CD4-positive, alpha-beta T cell treated with Interleukin-2 at 100 ng/mL for 4 hours (primary cell): ENCODE results near the gene FZD8.

ENCODE experiments used
- DNase-seq: peaks from one replicate; pipeline ENCODE4 v3.0.0-alpha.2; 2020; ENCODE audit warnings: low spot score

Gene FZD8

DNA sequence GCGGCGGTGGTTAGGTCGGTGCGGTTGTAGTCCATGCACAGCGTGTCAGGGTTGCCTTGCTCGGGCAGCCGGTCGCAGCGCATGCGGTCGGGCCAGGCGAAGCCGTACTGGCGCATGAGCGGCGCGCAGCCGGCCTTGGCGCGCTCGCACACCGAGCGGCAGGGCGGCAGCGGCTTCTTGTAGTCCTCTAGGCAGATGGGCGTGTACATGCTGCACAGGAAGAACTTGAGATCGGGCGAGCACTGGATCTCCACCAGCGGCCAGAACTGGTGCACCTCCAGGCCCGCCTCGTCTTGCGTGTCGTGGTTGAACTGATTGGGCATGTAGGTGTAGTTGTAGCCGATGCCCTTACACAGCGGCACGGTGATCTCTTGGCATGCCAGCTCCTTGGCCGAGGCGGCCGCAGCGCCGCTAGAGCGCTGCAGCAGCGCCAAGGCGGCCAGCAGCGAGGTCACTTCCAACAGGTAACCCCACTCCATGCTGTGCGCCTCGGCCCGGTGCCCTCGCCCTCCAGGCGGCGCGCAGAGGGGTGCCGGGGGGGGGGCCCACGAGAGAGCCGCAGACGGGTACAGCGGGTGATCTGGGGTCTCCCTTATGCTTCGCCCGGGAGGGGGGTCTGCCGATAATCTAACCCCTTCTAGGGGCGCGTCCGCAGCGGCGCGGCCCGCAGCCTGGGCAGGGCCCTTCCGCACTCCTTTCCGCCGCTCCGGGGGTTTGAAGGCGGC, 983 bp downstream of the FZD8 start:
- DNase-seq: peak; percentile 22

DNA sequence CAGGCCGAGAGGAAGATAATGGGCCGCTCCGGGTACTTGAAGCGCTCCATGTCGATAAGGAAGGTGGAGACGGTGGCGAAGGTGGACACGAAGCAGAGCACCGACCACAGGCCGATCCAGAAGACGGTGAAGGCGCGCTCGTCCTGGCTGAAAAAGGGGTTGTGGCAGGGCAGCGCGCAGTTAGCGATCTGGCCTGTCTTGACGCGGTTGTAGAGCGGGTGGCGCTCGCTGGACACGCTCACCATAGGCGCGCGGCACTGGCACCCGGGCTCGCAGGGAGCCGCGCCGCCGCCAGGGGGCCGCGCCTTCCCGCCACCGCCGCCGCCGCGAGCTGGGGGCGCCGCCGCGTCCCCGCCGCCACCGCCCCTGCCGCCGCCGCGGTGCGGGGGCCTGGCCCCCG, 1.6 kb downstream of the FZD8 start:
- DNase-seq: no peak

DNA sequence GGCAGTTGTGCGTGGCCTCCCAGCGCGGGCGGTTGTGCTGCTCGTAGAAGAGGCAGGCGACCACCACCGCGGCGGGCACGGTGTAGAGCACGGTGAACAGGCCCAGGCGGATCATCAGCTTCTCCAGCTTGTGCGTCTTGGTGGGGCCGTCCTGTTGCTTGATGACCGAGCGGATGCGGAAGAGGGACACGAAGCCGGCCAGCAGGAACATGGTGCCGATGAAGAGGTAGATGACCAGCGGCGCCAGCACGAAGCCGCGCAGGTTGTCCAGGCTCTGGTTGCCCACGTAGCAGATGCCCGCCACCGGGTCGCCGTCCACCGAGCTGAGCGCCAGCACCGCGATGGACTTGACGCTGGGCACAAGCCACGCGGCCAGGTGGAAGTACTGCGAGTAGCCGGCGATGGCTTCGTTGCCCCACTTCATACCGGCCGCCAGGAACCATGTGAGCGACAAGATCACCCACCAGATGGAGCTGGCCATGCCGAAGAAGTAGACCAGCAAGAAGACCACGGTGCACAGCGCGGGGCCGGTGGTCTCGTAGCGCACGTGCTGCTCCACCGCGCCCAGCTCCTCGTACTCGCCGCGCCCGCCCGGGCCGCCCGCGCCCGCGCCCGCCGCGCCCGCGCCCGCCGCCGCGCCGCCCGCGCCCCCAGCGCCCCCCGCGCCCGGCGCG, 2.2 kb downstream of the FZD8 start:
- DNase-seq: no peak

DNA sequence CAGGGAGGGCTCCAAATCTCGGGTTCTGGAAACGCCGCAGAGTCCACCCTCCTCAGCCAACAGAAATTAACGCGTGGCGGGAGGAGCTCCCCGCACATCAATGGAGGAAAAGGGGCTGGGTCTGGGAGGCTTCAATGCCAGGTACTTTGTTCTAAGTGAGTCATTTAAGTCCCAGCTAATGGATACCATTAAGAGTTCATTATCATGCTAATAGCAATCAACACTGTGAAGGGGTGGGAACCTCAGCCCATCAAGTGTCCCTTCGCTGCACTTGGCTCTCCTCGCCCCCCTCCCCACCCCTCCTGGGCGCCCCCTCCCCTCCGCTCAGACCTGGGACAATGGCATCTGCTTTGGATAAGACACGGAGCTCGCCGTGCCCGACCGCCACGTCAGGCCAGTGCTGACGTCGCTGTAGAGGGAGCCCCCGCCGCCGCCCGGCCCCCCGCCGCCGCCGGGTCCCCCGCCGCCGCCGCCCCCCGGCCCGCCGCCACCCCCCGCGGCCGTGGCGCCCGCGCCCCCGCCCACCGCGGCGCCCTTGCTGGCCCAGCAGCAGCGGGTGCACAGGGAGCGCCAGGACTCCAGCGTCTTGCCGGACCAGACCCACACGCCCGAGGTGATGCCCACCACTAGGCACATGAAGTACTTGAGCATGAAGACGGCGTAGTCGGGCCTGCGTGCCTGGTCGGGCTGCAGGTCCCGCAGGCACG, 2.9 kb downstream of the FZD8 start:
- no peak for DNase-seq

DNA sequence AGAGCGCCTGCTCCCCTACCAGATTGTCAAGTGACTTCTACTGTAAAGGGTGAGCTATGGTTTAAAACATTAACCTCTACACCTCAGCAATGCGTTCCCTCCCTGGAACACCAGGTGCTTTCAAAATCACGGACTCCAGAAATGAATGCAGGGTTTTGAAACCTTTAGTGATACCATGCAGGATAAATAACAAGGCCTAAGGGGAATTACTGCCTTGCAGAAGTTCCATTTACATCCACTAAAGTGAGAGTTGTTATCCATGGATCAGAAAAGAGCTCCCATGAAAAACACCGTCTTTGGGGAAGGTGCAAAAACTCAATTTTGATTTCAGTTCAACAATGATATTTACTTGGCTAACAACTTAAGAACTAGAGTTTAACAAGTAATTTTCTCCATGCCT, 4.0 kb downstream of the FZD8 start:
- no peak for DNase-seq

DNA sequence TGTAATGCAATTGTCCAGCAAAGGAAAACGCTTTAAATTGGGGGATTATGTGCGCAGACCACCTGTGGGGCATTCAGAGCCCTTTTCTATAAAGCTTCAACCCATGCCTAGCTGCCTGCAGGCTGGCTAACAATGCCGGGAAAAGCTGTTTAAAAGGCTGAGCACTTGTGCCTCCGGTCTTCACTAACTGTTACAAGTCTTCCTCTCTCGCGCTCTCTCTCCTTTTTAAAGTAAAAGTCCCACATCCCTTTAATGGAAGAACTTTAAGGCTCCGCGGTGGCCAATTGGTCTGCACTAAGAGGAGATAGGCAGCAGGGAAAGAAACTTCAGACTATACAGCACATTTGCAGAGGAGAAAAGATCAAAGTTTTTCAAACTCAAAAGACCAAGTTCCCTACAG, 4.6 kb downstream of the FZD8 start:
- DNase-seq: no peak

DNA sequence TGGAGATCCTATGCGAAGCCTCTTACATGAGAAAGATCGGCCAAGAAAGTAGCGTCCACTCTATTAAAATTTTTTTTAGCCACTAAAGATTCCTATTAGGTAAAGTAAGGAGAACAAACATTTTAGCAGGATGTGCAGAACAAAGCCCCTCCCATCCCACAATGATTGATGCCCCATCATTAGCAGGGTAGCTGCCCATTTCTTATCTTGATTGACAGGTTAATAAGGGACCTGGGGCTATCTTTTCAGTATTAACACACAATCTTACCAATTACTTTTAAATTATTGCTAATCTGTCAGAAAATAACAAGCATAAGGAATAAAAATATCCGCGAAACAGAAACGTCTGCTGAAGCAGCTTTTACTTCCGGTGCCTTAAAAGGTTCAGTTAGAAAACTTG, 5.1 kb downstream of the FZD8 start:
- no peak for DNase-seq

DNA sequence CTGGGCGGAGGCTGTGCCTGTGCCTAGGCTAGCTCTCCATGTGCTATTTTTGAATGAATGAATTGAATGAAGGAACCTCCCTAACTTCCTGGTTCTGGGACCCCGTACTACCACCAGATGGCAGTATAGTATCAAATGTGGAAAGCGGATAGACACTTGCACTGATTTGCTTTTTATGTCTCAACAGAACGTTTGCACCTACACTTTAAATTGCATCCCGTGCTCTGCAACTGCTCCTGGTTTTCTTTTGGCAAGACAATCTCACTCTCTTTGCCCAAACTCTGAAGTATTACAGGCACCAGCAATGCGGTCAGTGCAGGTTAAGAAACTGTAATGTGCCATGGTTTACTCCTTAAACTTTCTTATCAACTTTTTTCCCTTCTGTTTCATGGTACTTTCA, 6.5 kb downstream of the FZD8 start:
- peak; percentile 64 for DNase-seq

DNA sequence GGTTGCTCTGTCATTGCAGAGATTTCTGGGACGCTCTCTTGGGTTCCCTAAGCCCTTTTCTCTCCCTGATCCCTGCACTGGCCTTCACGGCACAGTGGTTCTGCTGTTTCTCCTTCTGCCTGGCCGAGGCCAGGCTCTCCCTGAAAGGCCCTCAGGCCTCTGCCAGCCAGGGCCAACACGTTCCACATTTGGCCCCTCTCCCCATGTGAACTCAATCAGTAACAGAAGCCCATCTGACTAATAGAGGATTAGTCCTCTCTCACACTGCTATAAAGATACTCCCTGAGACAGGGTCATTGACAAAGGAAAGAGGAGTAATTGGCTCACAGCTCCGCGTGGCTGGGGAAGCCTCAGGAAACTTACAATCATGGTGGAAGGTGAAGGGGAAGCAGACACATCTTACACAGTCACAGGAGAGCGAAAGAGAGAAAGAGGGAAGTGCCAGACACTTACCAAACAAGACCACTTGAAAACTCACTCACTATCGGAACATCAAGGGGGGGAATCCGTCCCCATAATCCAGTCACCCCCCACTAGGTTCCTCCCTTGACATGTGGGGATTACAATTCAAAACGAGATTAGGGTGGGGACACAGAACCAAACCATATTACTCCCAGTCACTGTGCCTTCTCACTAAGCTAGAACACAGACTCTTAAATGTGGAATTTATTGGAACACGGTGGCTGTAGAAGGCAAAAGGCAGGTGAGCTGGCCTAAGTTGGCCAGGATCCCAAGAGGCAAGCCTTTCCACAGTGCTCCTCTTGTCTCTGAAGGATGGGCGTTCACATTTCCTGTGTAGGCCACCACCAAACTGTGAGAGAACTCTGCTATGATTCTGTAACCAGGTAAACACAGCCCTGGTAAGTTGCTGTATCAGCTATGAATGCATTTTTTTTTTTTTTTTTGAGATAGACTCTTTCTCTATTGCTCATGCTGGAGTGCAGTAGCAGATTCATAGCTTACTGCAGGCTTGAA, 8.8 kb downstream of the FZD8 start:
- DNase-seq: no peak

DNA sequence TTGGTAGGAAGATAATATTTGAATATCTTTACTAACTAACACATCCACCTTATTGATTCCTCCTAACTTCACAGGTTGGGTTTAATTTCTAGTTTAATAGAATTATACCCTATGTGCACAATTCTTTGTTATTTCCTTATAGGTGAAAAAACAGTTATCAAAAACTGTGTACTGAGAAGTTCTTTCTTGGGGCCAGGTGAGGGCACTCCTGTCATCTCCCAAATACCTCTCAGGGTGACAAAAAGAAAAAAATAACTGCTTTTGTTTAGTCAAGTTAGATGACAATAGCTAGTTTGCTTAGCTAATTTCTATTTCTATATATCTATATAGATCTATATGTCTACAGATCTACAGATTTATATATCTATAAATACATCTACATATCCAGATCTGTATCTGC, 10.1 kb downstream of the FZD8 start:
- no peak for DNase-seq

DNA sequence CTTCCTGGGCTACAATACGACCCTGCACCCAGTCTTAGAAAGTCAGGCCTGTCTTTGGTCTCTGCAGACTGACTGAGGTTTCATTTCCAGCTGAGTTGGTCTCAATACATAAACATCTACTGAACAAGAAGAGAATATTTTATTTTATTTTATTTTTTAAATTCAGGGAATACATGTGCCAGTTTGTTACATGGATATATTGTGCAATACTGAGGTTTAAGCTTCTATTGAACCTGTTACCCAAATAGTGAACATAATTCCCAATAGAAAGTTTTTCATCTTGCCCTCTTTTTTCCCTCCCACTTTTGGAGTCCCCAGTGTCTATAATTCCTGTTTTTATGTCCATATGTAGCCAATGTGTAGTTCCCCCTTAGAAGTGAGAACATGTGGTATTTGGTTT, 10.7 kb downstream of the FZD8 start:
- no peak for DNase-seq

DNA sequence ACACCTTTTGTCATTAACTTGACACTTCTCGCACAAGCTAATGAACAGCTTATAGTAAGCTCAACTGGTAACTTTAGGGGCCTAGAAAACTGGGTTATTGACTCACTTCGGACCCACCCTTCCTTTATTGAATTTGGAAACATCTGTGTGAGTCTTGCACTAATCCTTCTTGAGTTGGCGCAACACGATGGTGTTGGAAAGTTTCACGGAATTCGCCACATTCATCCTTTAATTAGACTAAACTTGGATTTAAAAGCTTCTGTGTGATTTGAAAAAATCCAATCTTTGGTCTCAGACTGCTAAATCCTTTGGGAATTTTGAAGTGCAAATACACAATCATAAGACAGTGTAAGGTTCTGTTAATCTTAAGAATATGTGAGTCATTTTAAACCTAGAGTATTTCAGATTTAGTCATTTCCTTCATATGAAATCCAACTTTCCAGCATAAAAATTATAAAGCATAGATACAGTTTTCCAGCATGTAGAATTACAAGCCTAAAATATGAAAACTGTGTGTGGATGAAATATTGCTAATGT, 15.1 kb downstream of the FZD8 start:
- no peak for DNase-seq

DNA sequence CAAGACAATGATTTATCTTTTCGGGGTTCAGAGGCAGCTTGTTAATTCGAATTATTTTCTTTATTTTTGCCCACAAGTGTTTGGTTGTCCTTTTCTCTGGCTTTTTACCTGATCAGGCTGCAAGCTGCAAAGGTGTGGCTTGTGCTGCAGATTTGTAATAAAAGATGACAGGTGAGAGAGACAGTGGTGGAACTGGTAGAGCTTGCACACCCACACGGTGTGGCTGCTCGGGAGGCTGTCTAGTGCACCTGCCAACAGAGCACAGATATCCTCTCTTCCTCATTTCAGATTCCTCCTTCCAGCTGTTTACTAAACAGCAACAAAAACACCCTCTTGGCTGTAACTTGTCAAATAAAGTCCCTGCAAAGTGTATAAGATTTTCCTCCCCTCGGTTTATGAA, 27.8 kb downstream of the FZD8 start:
- no peak for DNase-seq

DNA sequence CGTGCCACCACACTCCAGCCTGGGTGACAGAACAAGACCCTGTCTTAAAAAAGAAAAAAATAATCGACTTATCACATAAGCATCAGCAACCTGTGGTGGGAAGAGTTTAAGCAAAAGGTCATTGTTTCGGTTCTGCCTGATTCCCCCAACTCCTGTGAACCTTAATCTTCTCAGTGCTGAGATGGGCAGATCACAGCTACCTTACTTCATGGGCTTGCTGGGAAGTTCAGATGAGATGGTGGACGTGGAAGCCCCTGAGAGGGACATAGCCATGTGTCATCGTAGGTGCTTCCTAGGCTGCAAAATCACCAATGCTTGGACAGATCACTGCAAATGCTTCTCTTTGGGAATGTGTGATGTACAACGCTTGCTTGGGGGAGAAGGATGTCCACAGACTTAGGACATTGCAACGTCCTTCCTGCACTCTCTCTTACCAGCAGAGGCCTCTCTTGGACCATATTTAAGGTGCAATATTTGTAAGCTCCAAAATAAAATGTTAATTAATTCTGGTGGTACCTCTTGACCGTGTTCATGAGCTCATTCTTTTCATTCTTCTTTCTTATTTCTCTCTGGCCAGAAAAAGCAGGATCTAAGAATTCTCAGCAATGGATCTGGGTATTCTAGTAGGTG, 28.4 kb downstream of the FZD8 start:
- no peak for DNase-seq

DNA sequence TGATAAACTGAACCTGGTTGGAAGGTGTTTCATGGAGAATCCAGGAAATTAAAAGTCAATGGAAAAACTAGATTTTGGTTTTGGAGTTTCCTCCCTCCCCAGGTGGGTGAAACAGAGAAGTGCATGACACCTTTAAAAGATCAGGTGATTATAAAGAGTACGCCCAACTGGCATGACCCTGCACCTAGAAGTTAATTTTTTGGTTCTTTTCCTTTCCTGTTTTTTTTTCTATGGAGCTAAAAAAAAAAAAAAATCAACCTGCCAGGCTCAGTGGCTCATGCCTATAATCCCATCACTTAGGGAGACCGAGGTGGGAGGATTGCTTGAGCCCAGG, 29.0 kb downstream of the FZD8 start:
- no peak for DNase-seq

DNA sequence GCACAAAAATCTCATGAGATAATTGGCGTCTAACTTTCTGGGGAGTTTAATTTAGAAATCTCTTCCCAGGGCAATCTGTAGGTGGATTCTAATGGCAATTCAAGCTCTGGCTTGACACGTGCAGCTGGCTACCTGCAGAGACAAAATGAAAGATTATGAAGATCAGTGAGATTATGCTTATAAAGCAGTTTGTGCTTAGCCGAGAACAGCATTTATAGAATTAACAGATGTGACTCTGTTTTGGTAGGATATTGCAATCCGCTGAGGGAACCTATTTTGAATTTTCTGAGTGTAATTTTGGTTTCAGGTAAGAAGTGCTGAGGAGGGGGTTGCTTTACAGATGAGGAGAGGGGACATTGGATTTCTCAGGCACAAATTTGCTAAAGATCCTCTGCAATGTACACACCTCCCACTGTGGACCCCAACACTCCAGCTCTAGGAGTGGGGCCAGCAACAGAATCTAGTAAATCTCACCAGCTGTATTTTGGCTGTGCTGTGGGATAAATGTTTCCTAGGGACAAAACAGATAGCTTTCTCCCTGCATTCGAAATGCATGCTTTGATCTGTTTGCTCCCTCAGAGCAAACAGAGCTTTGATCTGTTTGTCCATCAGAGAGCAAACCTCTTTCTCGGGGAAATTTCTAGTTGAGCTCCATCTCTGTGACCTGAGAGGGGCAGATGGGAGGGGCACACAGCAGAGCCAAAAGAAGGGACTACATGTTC, 29.6 kb downstream of the FZD8 start:
- DNase-seq: no peak

DNA sequence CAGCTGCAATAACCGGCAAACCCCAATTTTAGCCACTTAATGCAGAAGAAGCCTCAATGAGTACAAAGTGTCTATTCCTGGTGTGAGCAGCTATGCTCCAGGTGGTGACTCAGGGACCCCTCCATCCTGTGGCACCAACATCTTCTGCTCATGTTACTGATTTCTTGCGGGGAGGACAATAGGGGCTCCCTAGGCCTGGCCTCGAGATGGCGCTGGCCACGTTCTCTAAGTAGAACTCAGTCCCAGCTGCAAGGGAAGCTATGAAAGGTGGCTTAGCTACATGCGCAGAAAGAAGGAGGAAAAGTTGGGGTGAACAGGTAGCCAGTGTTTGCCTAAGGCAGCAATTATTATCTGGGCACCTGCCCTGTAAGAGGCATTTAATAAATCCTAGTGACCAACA, 30.3 kb downstream of the FZD8 start:
- no peak for DNase-seq

DNA sequence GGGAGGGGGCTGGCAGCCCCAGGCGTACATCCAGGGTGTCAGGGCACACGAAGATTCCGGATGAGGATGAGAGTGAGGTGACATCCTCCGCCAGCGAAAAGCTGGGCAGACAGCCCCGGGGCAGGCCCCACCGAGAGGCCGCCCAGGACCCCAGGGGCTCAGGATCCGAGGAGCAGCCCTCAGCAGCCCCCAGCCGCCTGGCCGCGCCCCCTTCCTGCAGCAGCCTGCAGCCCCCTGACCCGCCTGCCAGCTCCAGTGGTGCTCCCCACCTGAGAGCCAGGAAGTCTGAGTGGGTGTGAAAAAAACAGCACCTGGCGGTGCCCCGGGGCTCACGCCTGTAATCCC, 33.8 kb downstream of the FZD8 start:
- no peak for DNase-seq

DNA sequence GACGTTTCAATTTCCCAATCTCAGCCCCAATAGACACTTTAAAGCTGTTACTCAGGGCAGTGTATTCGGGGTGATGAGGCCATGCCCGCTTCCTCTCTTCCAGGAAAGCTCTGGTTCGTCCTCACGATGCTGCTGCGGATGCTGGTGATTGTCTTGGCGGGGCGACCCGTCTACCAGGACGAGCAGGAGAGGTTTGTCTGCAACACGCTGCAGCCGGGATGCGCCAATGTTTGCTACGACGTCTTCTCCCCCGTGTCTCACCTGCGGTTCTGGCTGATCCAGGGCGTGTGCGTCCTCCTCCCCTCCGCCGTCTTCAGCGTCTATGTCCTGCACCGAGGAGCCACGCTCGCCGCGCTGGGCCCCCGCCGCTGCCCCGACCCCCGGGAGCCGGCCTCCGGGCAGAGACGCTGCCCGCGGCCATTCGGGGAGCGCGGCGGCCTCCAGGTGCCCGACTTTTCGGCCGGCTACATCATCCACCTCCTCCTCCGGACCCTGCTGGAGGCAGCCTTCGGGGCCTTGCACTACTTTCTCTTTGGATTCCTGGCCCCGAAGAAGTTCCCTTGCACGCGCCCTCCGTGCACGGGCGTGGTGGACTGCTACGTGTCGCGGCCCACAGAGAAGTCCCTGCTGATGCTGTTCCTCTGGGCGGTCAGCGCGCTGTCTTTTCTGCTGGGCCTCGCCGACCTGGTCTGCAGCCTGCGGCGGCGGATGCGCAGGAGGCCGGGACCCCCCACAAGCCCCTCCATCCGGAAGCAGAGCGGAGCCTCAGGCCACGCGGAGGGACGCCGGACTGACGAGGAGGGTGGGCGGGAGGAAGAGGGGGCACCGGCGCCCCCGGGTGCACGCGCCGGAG, 34.4 kb downstream of the FZD8 start:
- DNase-seq: no peak

DNA sequence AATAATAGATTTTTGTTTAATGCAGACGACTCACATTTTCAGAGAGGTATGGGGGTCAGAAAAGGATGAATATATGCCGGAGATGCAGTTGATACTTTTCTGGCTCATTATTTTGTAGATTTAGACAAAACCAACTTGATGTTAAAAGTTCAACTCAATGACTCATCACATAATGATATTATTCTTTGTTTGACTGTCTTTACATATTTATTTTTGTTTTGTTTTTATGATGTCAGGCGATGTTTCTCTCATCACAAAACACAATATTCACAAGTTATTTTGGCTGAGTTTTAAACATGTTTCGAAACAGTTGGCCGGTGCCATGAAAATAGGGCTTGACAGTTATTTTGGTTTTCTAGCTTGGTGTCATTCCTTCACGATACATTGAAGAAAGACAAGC, 35.7 kb downstream of the FZD8 start:
- DNase-seq: no peak
